IPS-20b (cell line): ENCODE measurements around the gene CDC42.

Experiments
- H3K27ac ChIP-seq: one replicate; pipeline ENCODE4 v1.5.1; 2013; ENCODE audit warnings: low read length
- H3K27me3 ChIP-seq: 2 replicates; pipeline ENCODE4 v1.6.1; 2013; ENCODE audit warnings: mild to moderate bottlenecking, low read length, inconsistent platforms; ENCODE audit not compliant: insufficient read depth
- H3K36me3 ChIP-seq: 2 replicates; pipeline ENCODE4 v1.6.1; 2013; ENCODE audit warnings: low read depth, mild to moderate bottlenecking, inconsistent platforms, low read length, moderate library complexity; ENCODE audit not compliant: insufficient read depth
- H3K4me1 ChIP-seq: 2 replicates; pipeline ENCODE4 v1.6.1; 2013; ENCODE audit warnings: mild to moderate bottlenecking, control low read depth, inconsistent platforms, low read length, moderate library complexity; ENCODE audit not compliant: insufficient read depth
- H3K4me3 ChIP-seq: 2 replicates; pipeline ENCODE4 v1.5.1; 2013; ENCODE audit warnings: mild to moderate bottlenecking, low read length, inconsistent platforms
- H3K9ac ChIP-seq: 2 replicates; pipeline ENCODE4 v1.6.1; 2013; ENCODE audit warnings: low read depth, mild to moderate bottlenecking, inconsistent platforms, low read length, moderate library complexity
- H3K9me3 ChIP-seq: 2 replicates; pipeline ENCODE4 v1.6.1; 2013; ENCODE audit warnings: mild to moderate bottlenecking, low read depth, low read length, inconsistent platforms; ENCODE audit not compliant: insufficient read depth

Gene CDC42

GRCh38 chr1:22041505-22041904 is 11.0 kb upstream of the CDC42 start:
- no peak overlapping the region for H3K4me3 ChIP-seq
- no peak overlapping the region for H3K27ac ChIP-seq
- peaks cover 15% of the 10 kb centered on the region for H3K4me1 ChIP-seq

GRCh38 chr1:22043198-22043769 is 9.2 kb upstream of the CDC42 start:
- Histone ChIP-seq H3K36me3 (no peaks in the 10 kb centered on the region), H3K4me3 (no peak overlapping the region), H3K9me3 (no peaks in the 10 kb centered on the region), H3K27me3 (no peaks in the 10 kb centered on the region), H3K27ac (no peak overlapping the region), H3K9ac (no peak overlapping the region), H3K4me1 (peaks cover 15% of the 10 kb centered on the region)

More at GRCh38 chr1:22041505-22041904, 11.0 kb upstream of the CDC42 start:
- no peaks in the 10 kb centered on the region for H3K9me3 ChIP-seq
- no peaks in the 10 kb centered on the region for H3K27me3 ChIP-seq
- H3K9ac ChIP-seq, result no peak overlapping the region
- no peaks in the 10 kb centered on the region for H3K36me3 ChIP-seq

GRCh38 chr1:22044690-22045420 is 7.7 kb upstream of the CDC42 start:
- H3K4me3 ChIP-seq, result no peak overlapping the region
- no peaks in the 10 kb centered on the region for H3K36me3 ChIP-seq
- no peak overlapping the region for H3K27ac ChIP-seq
- peaks cover 15% of the 10 kb centered on the region for H3K4me1 ChIP-seq
- H3K27me3 ChIP-seq, result no peaks in the 10 kb centered on the region
- H3K9ac ChIP-seq, result 0 out of 2 replicates have a peak overlapping the region, but pooled peaks have one; percentile 18
- no peaks in the 10 kb centered on the region for H3K9me3 ChIP-seq

DNA sequence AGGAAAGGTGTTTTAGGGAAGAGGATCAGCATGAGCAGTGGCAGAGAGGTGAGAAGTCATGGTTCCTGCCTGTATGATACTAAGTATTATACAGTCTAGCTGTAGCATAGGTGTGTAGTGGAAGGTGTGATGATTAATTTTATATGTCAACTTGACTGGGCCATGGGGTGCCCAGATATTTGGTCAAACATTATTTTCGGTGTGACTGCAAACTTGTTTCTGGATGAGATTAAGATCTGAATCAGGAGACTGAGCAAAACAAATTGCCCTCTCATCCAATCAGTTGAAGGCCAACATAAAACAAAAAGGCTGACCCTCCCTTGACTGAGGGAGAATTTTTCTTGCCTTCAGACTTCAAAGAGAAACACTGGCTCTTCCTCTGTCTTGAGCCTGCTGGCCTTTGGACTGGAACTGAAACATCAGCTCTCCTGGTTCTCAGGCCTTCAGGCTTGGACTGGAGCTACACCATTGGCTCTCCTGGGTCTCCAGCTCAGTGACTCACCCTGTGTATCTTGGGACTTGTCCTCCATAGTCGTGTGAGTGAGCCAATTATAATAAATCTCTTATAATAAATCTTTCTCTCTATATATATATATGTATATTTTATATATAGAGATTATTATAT is 6.8 kb upstream of the CDC42 start:
- H3K36me3 ChIP-seq, result no peaks in the 10 kb centered on the region
- no peaks in the 10 kb centered on the region for H3K27me3 ChIP-seq
- H3K27ac ChIP-seq, result no peak overlapping the region
- no peak overlapping the region for H3K4me3 ChIP-seq
- no peaks in the 10 kb centered on the region for H3K9me3 ChIP-seq
- H3K4me1 ChIP-seq, result peaks cover 11% of the 10 kb centered on the region
- H3K9ac ChIP-seq, result no peak overlapping the region

GRCh38 chr1:22048351-22049192 is 3.9 kb upstream of the CDC42 start:
- H3K27me3 ChIP-seq, result no peaks in the 10 kb centered on the region
- no peak overlapping the region for H3K4me3 ChIP-seq
- peaks cover 11% of the 10 kb centered on the region for H3K4me1 ChIP-seq
- H3K27ac ChIP-seq, result no peak overlapping the region
- H3K9me3 ChIP-seq, result no peaks in the 10 kb centered on the region
- H3K36me3 ChIP-seq, result no peaks in the 10 kb centered on the region
- no peak overlapping the region for H3K9ac ChIP-seq

GRCh38 chr1:22050330-22050729 is 2.2 kb upstream of the CDC42 start:
- Histone ChIP-seq H3K9ac (no peak overlapping the region), H3K27me3 (no peaks in the 10 kb centered on the region), H3K4me1 (peaks cover 9% of the 10 kb centered on the region), H3K4me3 (no peak overlapping the region), H3K9me3 (no peaks in the 10 kb centered on the region), H3K36me3 (no peaks in the 10 kb centered on the region), H3K27ac (no peak overlapping the region)

- H3K4me3 ChIP-seq, result no peak overlapping the region; the same call in 1 of the 2 replicates
- H3K4me1 ChIP-seq, result peaks cover 7% of the 10 kb centered on the region; the same call in 1 of the 2 replicates
- H3K27ac ChIP-seq, result no peak overlapping the region
- no peaks in the 10 kb centered on the region for H3K9me3 ChIP-seq
- no peak overlapping the region; the same call in 1 of the 2 replicates for H3K9ac ChIP-seq
- no peaks in the 10 kb centered on the region for H3K27me3 ChIP-seq
- 0 out of 2 replicates have a peak, but pooled peaks cover under 1% of the 10 kb centered on the region for H3K36me3 ChIP-seq
Measured at GRCh38 chr1:22051607-22052114, 848 bp upstream of the CDC42 start.

DNA sequence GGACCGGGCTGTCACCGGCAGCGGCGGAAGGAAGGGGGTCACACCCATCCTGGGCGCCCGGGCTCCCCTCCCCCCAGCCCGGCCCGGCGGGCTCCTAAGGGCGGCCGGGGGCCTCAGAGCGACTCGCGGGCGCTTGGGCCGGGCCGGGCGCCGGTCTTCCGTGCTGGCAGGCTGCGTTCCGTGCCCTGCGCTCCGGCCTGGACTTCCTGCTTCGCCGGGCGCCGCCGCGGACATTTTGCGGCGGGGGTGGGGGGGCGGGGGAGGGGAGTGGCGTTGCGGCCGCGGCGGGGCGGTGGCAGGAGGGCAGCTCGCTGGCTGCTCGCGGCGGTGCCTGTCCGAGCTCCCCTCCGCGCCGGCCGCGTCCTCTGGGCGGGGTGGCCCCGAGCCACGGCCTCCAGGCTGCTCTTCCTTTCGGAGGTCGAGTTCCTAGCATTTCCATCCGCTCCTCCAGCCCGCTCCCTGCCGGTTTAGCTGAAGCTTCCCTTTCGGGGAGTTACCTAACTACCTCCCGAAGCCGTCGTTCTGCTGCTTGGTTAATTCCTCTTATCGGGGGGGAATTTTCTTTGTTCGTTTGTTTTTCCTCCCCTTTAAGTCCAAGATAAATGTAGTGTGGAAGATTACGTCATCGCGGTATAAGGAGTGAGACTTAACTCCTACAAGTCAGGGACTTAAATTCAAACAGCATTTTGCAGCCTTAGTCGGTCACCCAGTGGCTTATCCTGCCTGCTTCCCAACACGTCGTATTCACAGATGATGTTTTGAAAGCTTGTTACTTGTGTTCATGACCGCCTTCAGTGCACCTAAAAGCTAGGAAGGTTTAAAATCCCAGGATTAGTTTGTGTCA is 730 bp downstream of the CDC42 start:
- Histone ChIP-seq H3K36me3 (peaks cover 5% of the 10 kb centered on the region; the same call in 1 of the 2 replicates), H3K4me1 (peaks cover 7% of the 10 kb centered on the region; the same call in 1 of the 2 replicates), H3K27ac (peak overlapping the region; percentile 16), H3K27me3 (no peaks in the 10 kb centered on the region), H3K9me3 (no peaks in the 10 kb centered on the region), H3K4me3 (peak overlapping the region; percentile 91), H3K9ac (peak overlapping the region; percentile 86)

- Histone ChIP-seq H3K4me1 (peaks cover 7% of the 10 kb centered on the region; the same call in 1 of the 2 replicates), H3K27me3 (no peaks in the 10 kb centered on the region), H3K36me3 (peaks cover 5% of the 10 kb centered on the region; the same call in 1 of the 2 replicates), H3K9ac (peak overlapping the region; percentile 86), H3K9me3 (no peaks in the 10 kb centered on the region), H3K27ac (peak overlapping the region; percentile 16), H3K4me3 (peak overlapping the region; percentile 91)
Measured at GRCh38 chr1:22053861-22054770, 1.6 kb downstream of the CDC42 start.

GRCh38 chr1:22055463-22055862 is 3.0 kb downstream of the CDC42 start:
- Histone ChIP-seq H3K9ac (no peak overlapping the region), H3K27ac (no peak overlapping the region)

More at GRCh38 chr1:22055463-22055862, 3.0 kb downstream of the CDC42 start:
- Histone ChIP-seq H3K27me3 (no peaks in the 10 kb centered on the region), H3K9me3 (no peaks in the 10 kb centered on the region), H3K4me3 (no peak overlapping the region), H3K4me1 (peaks cover 7% of the 10 kb centered on the region; the same call in 1 of the 2 replicates), H3K36me3 (peaks cover 5% of the 10 kb centered on the region; the same call in 1 of the 2 replicates)
